Fibroblast of lung (primary cell): ENCODE measurements around the gene ZBTB40. TPM values are rescaled to one million over a fixed set of nuclear protein-coding genes. Genes with fewer than 3 reads are reported as not detected.

Experiments used
- DNase-seq, 2 donors: peaks; one replicate each; pipeline versions ENCODE4 v3.0.0 to v3.0.0-alpha.2; 2010; ENCODE audit warnings: low read depth in 2 of 2
- H2AFZ ChIP-seq: 2 replicates; pipeline ENCODE4 v1.5.1; 2012; ENCODE audit warnings: low read length, control low read depth, inconsistent platforms
- H3K27ac ChIP-seq: 2 replicates; pipeline ENCODE4 v1.5.1; 2011; ENCODE audit warnings: low read length, control low read depth; ENCODE audit not compliant: insufficient read depth
- H3K27me3 ChIP-seq: 2 replicates; pipeline ENCODE4 v1.5.1; 2011; ENCODE audit warnings: mild to moderate bottlenecking, low read length; ENCODE audit not compliant: control insufficient read depth, insufficient read depth
- H3K36me3 ChIP-seq: 2 replicates; pipeline ENCODE4 v1.5.1; 2011; ENCODE audit warnings: low read length; ENCODE audit not compliant: control insufficient read depth, insufficient read depth
- H3K4me1 ChIP-seq: 2 replicates; pipeline ENCODE4 v1.5.1; 2011; ENCODE audit warnings: low read length; ENCODE audit not compliant: control insufficient read depth, insufficient read depth; ENCODE audit errors: extremely low read depth
- H3K4me2 ChIP-seq: 2 replicates; pipeline ENCODE4 v1.5.1; 2011; ENCODE audit warnings: low read length, control low read depth; ENCODE audit not compliant: insufficient read depth; ENCODE audit errors: extremely low read depth
- H3K4me3 ChIP-seq, 4 experiments: fragments of 200-600 bp in 1 of 4; sonication (generic) in 1 of 4; replicated peaks in 1 of 4; 2 replicates each; pipeline ENCODE4 v1.5.1; 2011 to 2016; ENCODE audit warnings: low read length in 4 of 4, low read depth in 3 of 4, mild to moderate bottlenecking in 3 of 4, control low read depth in 2 of 4, inconsistent platforms in 1 of 4, mixed read lengths in 1 of 4; ENCODE audit not compliant: insufficient read depth in 1 of 4; ENCODE audit errors: control extremely low read depth in 1 of 4
- H3K79me2 ChIP-seq: 2 replicates; pipeline ENCODE4 v1.5.1; 2012; ENCODE audit warnings: mild to moderate bottlenecking, low read length, inconsistent platforms; ENCODE audit not compliant: control insufficient read depth, insufficient read depth
- H3K9ac ChIP-seq: 2 replicates; pipeline ENCODE4 v1.5.1; 2011; ENCODE audit warnings: mild to moderate bottlenecking, low read length, control low read depth; ENCODE audit not compliant: insufficient read depth
- H3K9me3 ChIP-seq: 2 replicates; pipeline ENCODE4 v1.5.1; 2012; ENCODE audit warnings: low read depth, low read length; ENCODE audit not compliant: control insufficient read depth, insufficient read depth
- H4K20me1 ChIP-seq: 2 replicates; pipeline ENCODE4 v1.5.1; 2011; ENCODE audit warnings: low read length; ENCODE audit not compliant: control insufficient read depth, insufficient read depth; ENCODE audit errors: extremely low read depth
- CTCF ChIP-seq, 2 donors: IDR thresholded peaks in 1 of 2; conservative IDR thresholded peaks in 1 of 2; 1 replicate in 1 of 2; 2 replicates in 1 of 2; pipeline ENCODE4 v1.5.1; 2011 to 2012; ENCODE audit warnings: low read length in 2 of 2, control low read depth in 1 of 2, inconsistent platforms in 1 of 2, low read depth in 1 of 2, mild to moderate bottlenecking in 1 of 2
- EZH2 ChIP-seq: IDR thresholded peaks from 2 replicates; pipeline ENCODE4 v1.5.1; 2012; ENCODE audit warnings: low read length, control low read depth, mild to moderate bottlenecking; ENCODE audit errors: missing control alignments
- polyA plus RNA-seq, 2 donors: library from polyadenylated mRNA; depleted of rRNA in 1 of 2; stranded (reverse) in 1 of 2; unstranded in 1 of 2; fragments of >200 nt; gene quantifications; 2 replicates each; pipeline ENCODE4 v1.2.1, GENCODE V29; 2011 to 2012; ENCODE audit warnings: missing spikeins in 1 of 2
- total RNA-seq: library from RNA; depleted of rRNA; stranded (reverse); fragments of >200 nt; gene quantifications from 2 replicates; pipeline ENCODE4 v1.2.1, GENCODE V29; 2014

The ZBTB40 gene
- total and polyA plus RNA-seq, 2 donors (not counting 1 experiment from before 2014, with no cell fraction given), result 3.4 to 12.4 TPM

GRCh38 chr1:22517956-22518355, 66.3 kb downstream of the ZBTB40 start:
- Histone ChIP-seq H3K27ac (no peak overlapping the region), H4K20me1 (no peaks in the 10 kb centered on the region), H3K27me3 (no peaks in the 10 kb centered on the region), H2AFZ (no peak overlapping the region), H3K4me3 (no peak overlapping the region), H3K79me2 (no peaks in the 10 kb centered on the region), H3K9me3 (no peaks in the 10 kb centered on the region), H3K36me3 (peaks cover 8% of the 10 kb centered on the region), H3K9ac (no peak overlapping the region), H3K4me2 (no peak overlapping the region), H3K4me1 (no peaks in the 10 kb centered on the region)
- TF ChIP-seq EZH2, result no peak
- no peak for TF ChIP-seq CTCF (conservative IDR thresholded peaks at IDR 0.05 in 1 of 2, IDR thresholded peaks at IDR 0.05 in 1 of 2; ENCODE audit: low read depth in 1 of 2, low read length in 2 of 2)
- peak in 1 of 2 donors; percentile 34 for DNase-seq

- peaks cover 8% of the 10 kb centered on the region for H3K36me3 ChIP-seq
- no peaks in the 10 kb centered on the region for H3K79me2 ChIP-seq
- no peaks in the 10 kb centered on the region for H4K20me1 ChIP-seq
- DNase-seq, result peak in 1 of 2 donors; percentile 37
- no peak overlapping the region for H2AFZ ChIP-seq
- no peaks in the 10 kb centered on the region for H3K4me1 ChIP-seq
- H3K9me3 ChIP-seq, result no peaks in the 10 kb centered on the region
- H3K4me3 ChIP-seq, result no peak overlapping the region
- TF ChIP-seq CTCF (conservative IDR thresholded peaks at IDR 0.05 in 1 of 2, IDR thresholded peaks at IDR 0.05 in 1 of 2; ENCODE audit: low read depth in 1 of 2, low read length in 2 of 2), result no peak
- no peak for TF ChIP-seq EZH2
- no peaks in the 10 kb centered on the region for H3K27me3 ChIP-seq
- H3K9ac ChIP-seq, result no peak overlapping the region
- no peak overlapping the region for H3K27ac ChIP-seq
- H3K4me2 ChIP-seq, result no peak overlapping the region
Measured at GRCh38 chr1:22518379-22518778, 66.7 kb downstream of the ZBTB40 start.

- Histone ChIP-seq H3K36me3 (peaks cover 7% of the 10 kb centered on the region), H3K27me3 (no peaks in the 10 kb centered on the region), H3K79me2 (no peaks in the 10 kb centered on the region), H4K20me1 (no peaks in the 10 kb centered on the region), H3K27ac (no peak overlapping the region), H3K4me2 (no peak overlapping the region), H3K4me1 (no peaks in the 10 kb centered on the region), H3K9ac (no peak overlapping the region), H3K9me3 (no peaks in the 10 kb centered on the region), H3K4me3 (no peak overlapping the region), H2AFZ (no peak overlapping the region)
- no peak for DNase-seq
- no peak for TF ChIP-seq EZH2
- no peak for TF ChIP-seq CTCF (conservative IDR thresholded peaks at IDR 0.05 in 1 of 2, IDR thresholded peaks at IDR 0.05 in 1 of 2; ENCODE audit: low read depth in 1 of 2, low read length in 2 of 2)
Measured at GRCh38 chr1:22520871-22521270, 69.2 kb downstream of the ZBTB40 start.
